ENCODE results near the gene FOXK2.
"Not testable (repeated sequence)": the region's sequence is repeated elsewhere in the genome, so short reads cannot be mapped to it uniquely, and the experiment has no call there.

Gene FOXK2

GRCh38 chr17:82495844-82496528 is 23.5 kb upstream of the FOXK2 start:
- DNase-seq, result no peak

- peak; percentile 93 for DNase-seq
Observed at GRCh38 chr17:82496529-82497434, 22.8 kb upstream of the FOXK2 start.

- DNase-seq, result peak; percentile 73
Observed at GRCh38 chr17:82497483-82498405, 21.8 kb upstream of the FOXK2 start.

- no peak for DNase-seq
Observed at GRCh38 chr17:82502207-82502606, 17.3 kb upstream of the FOXK2 start.

- DNase-seq, result no peak
Observed at GRCh38 chr17:82503094-82503727, 16.3 kb upstream of the FOXK2 start.

GRCh38 chr17:82503728-82504308 is 15.7 kb upstream of the FOXK2 start:
- no peak for DNase-seq

- DNase-seq, result no peak
Observed at GRCh38 chr17:82505296-82505695, 14.2 kb upstream of the FOXK2 start.

GRCh38 chr17:82506402-82506801 is 13.1 kb upstream of the FOXK2 start:
- not testable (repeated sequence) for DNase-seq

- DNase-seq, result no peak
Observed at GRCh38 chr17:82507631-82508175, 11.8 kb upstream of the FOXK2 start.

- DNase-seq, result not testable (repeated sequence)
Observed at GRCh38 chr17:82511642-82512041, 7.9 kb upstream of the FOXK2 start.

GRCh38 chr17:82513864-82514263 is 5.7 kb upstream of the FOXK2 start:
- DNase-seq, result not testable (repeated sequence)

GRCh38 chr17:82517230-82517865 is 2.2 kb upstream of the FOXK2 start:
- DNase-seq, result no peak

- no peak for DNase-seq
Observed at GRCh38 chr17:82519971-82520903, 705 bp downstream of the FOXK2 start.

GRCh38 chr17:82524540-82524939 is 5.0 kb downstream of the FOXK2 start:
- no peak for DNase-seq

- no peak for DNase-seq
Observed at GRCh38 chr17:82525712-82526111, 6.2 kb downstream of the FOXK2 start.

GRCh38 chr17:82527898-82528297 is 8.4 kb downstream of the FOXK2 start:
- no peak for DNase-seq

GRCh38 chr17:82528484-82529265 is 9.1 kb downstream of the FOXK2 start:
- no peak for DNase-seq

GRCh38 chr17:82529914-82530300 is 10.4 kb downstream of the FOXK2 start:
- no peak for DNase-seq

- peak; percentile 57 for DNase-seq
Observed at GRCh38 chr17:82531431-82531881, 11.9 kb downstream of the FOXK2 start.

Measured in fibroblast of skin of abdomen (primary cell).